ENCODE results near the gene JAML. TPM values are rescaled to one million over a fixed set of nuclear protein-coding genes. Genes with fewer than 3 reads are reported as not detected.

JAML gene
- total RNA-seq, 6 experiments from 2014 or later: not detected

GRCh38 chr11:118170882-118171268, 53.9 kb downstream of the JAML start:
- H3K27me3 Mint-ChIP-seq (ENCODE audit: insufficient read depth): peaks cover 57% of the 10 kb centered on the region
- H3K4me1 Mint-ChIP-seq (ENCODE audit: low read depth): peaks cover 20% of the 10 kb centered on the region
- no peak overlapping the region for H3K27ac Mint-ChIP-seq
- no peak overlapping the region for H3K4me3 Mint-ChIP-seq
- no peaks in the 10 kb centered on the region for H3K9me3 Mint-ChIP-seq
- H3K36me3 Mint-ChIP-seq (ENCODE audit: low read depth): no peaks in the 10 kb centered on the region
- no peak for DNase-seq
- TF ChIP-seq, protein P1, sequence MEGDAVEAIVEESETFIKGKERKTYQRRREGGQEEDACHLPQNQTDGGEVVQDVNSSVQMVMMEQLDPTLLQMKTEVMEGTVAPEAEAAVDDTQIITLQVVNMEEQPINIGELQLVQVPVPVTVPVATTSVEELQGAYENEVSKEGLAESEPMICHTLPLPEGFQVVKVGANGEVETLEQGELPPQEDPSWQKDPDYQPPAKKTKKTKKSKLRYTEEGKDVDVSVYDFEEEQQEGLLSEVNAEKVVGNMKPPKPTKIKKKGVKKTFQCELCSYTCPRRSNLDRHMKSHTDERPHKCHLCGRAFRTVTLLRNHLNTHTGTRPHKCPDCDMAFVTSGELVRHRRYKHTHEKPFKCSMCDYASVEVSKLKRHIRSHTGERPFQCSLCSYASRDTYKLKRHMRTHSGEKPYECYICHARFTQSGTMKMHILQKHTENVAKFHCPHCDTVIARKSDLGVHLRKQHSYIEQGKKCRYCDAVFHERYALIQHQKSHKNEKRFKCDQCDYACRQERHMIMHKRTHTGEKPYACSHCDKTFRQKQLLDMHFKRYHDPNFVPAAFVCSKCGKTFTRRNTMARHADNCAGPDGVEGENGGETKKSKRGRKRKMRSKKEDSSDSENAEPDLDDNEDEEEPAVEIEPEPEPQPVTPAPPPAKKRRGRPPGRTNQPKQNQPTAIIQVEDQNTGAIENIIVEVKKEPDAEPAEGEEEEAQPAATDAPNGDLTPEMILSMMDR (IDR thresholded peaks at IDR 0.05): no peak

DNA sequence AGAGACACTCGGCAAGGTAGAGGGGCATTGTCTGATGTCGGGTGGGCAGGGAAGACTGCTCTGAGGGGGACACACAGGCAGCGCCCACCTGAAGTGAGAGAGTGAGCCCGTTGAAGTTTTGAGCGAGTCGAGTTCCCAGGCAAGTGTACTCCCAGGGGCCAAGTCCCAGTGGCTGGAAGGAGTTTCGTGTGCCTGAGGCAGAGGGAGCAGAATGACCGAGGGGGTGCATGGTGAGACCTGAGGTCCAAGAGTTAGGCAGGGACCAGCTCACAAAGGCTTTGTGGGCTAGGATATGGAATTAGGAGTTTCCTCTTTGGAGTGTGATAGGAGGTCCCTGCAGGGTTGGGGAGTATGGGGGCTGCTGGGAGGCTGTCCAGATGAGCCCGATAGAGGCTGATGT, 54.6 kb downstream of the JAML start:
- TF ChIP-seq, protein P1 (IDR thresholded peaks at IDR 0.05): no peak
- H3K27me3 Mint-ChIP-seq (ENCODE audit: insufficient read depth): peaks cover 51% of the 10 kb centered on the region

GRCh38 chr11:118169300-118170140, 55.3 kb downstream of the JAML start:
- Mint-ChIP-seq H3K36me3 (ENCODE audit: low read depth) (no peaks in the 10 kb centered on the region), H3K4me3 (no peak overlapping the region), H3K27me3 (ENCODE audit: insufficient read depth) (peaks cover 45% of the 10 kb centered on the region), H3K4me1 (ENCODE audit: low read depth) (peaks cover 6% of the 10 kb centered on the region), H3K27ac (no peak overlapping the region), H3K9me3 (no peaks in the 10 kb centered on the region)
- DNase-seq: no peak
- TF ChIP-seq, protein P1 (IDR thresholded peaks at IDR 0.05): no peak

More for the DNA sequence above, 54.6 kb downstream of the JAML start:
- H3K4me1 Mint-ChIP-seq (ENCODE audit: low read depth): peaks cover 14% of the 10 kb centered on the region
- H3K4me3 Mint-ChIP-seq: no peak overlapping the region
- no peak for DNase-seq
- H3K27ac Mint-ChIP-seq: no peak overlapping the region
- H3K9me3 Mint-ChIP-seq: no peaks in the 10 kb centered on the region
- H3K36me3 Mint-ChIP-seq (ENCODE audit: low read depth): no peaks in the 10 kb centered on the region

- no peaks in the 10 kb centered on the region for H3K36me3 Mint-ChIP-seq (ENCODE audit: low read depth)
- TF ChIP-seq, protein P1 (IDR thresholded peaks at IDR 0.05): no peak
- peaks cover 43% of the 10 kb centered on the region for H3K27me3 Mint-ChIP-seq (ENCODE audit: insufficient read depth)
- H3K4me1 Mint-ChIP-seq (ENCODE audit: low read depth): 0 out of 2 replicates have a peak, but pooled peaks cover 5% of the 10 kb centered on the region
- DNase-seq: no peak
- no peak overlapping the region for H3K27ac Mint-ChIP-seq
- no peaks in the 10 kb centered on the region for H3K9me3 Mint-ChIP-seq
- no peak overlapping the region for H3K4me3 Mint-ChIP-seq
Measured at GRCh38 chr11:118168751-118169150, 56.1 kb downstream of the JAML start.

DNA sequence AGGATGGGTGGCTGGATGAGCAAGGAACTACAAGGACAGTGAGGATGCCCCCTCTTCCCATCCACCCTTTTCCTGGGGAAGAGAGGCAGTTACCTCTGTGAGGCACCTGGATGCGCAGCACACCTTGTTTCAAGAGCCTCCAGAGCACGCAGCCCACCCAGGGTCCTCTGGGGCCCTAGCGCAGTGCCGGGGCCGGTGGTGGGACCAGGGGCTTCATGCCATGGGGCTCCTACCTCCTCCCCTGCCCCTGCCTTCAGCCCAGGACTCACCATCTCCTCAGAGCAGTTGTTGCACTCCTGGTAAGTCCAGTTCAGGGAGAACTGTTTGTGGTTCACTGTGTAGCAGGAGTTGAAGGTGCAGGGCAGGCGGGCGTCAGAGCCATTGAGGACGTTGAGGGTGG, 56.5 kb downstream of the JAML start:
- Mint-ChIP-seq H3K27ac (no peak overlapping the region), H3K4me1 (ENCODE audit: low read depth) (0 out of 2 replicates have a peak, but pooled peaks cover 5% of the 10 kb centered on the region), H3K9me3 (no peaks in the 10 kb centered on the region), H3K27me3 (ENCODE audit: insufficient read depth) (peaks cover 44% of the 10 kb centered on the region), H3K36me3 (ENCODE audit: low read depth) (no peaks in the 10 kb centered on the region), H3K4me3 (no peak overlapping the region)
- TF ChIP-seq, protein P1 (IDR thresholded peaks at IDR 0.05): no peak
- no peak for DNase-seq
